GM18867 (cell line): ENCODE results near the gene EFCAB6.

ENCODE experiments used
- ATAC-seq: cut with Tn5 transposase; IDR thresholded peaks from one replicate; pipeline ENCODE4 v1.9.1; 2021; ENCODE audit warnings: mild to moderate bottlenecking, moderate library complexity; ENCODE audit not compliant: unreplicated experiment

EFCAB6 gene

GRCh38 chr22:43488031-43488866, 323.9 kb downstream of the EFCAB6 start:
- no peak for ATAC-seq

- no peak for ATAC-seq
Observed at GRCh38 chr22:43487311-43488030, 324.6 kb downstream of the EFCAB6 start.

GRCh38 chr22:43485502-43486089, 326.5 kb downstream of the EFCAB6 start:
- ATAC-seq: no peak

- ATAC-seq: no peak
Observed at GRCh38 chr22:43484227-43484626, 327.9 kb downstream of the EFCAB6 start.

- no peak for ATAC-seq
Observed at GRCh38 chr22:43483669-43484068, 328.4 kb downstream of the EFCAB6 start.

- ATAC-seq: no peak
Observed at GRCh38 chr22:43483266-43483665, 328.8 kb downstream of the EFCAB6 start.

- no peak for ATAC-seq
Observed at GRCh38 chr22:43482318-43482625, 329.8 kb downstream of the EFCAB6 start.

GRCh38 chr22:43481568-43482317, 330.4 kb downstream of the EFCAB6 start:
- no peak for ATAC-seq

GRCh38 chr22:43479962-43480361, 332.1 kb downstream of the EFCAB6 start:
- no peak for ATAC-seq

GRCh38 chr22:43479301-43479950, 332.7 kb downstream of the EFCAB6 start:
- ATAC-seq: no peak
